Measurements from ENCODE around the gene CUL9.

DNA sequence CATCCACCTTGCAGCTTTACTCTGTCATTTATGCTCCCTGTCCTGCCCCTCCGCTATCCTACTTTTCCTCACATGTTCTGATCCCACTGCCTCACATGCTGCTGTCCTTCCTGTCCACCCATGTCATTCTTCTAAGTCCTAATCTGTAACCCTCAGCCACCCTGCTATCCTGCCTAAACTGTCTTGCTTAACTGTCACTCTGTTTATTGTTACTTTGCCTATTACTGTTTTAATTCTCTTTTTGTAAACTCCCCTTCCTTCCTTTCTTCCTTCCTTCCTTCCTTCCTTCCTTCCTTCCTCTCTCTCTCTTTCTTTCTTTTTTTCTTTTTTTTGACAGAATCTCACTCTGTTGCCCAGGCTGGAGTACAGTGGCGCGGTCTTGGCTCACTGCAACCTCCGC is 1.4 kb downstream of the CUL9 start:
- TF ChIP-seq CTCF (IDR thresholded peaks at IDR 0.05; ENCODE audit: borderline replicate concordance, extremely low read depth, low read length, poor library complexity, severe bottlenecking) (no peak), EZH2 (IDR thresholded peaks at IDR 0.05; ENCODE audit: borderline replicate concordance, low read depth, low read length, severe bottlenecking) (no peak)
